ENCODE data around the gene RACGAP1.

RACGAP1 gene

DNA sequence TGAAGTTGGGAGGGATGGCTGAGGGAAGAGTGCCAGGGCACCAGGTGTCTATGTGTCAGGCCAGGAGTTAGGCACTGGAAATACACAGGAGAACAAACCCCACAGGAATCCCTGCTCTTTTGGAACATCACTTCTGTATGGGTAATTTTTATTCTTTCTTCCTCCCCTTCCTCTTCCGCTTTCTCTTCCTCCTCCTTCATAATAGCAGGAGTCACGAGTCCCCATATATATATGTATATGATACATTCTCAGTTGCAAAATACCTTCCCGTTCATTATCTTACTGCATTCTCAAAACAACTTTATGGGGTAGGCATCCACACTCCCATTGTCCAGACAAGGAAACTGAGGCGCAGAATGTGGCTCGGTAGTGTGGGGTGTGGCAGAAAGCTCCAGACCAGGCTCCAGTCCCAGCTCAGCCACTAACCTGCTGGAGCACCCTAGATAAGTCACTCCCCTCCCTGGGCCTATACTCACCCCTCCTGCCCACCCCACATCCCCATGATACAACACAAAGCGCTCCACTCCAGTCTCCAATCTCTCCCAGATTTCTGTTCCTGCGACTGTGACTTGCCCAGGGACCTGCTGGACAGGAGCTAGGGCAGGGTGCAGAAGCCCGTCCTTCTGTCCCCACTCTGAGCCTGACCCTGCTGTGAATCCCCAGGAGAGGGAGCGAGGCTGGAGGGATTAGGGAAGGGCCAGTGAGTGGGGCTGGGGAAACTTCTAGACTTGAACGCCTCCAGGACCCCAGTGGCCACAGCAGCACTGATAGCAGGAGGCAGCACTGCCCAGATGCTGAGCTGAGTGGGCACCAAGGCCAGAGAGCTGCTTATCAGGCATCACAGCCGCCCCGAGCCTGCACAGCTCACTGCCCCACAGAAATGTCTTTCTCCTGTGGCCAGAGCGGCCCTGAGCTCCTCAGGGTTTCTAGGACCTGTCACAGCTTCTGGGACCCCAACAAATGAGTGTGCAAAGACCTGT is 76.1 kb downstream of the RACGAP1 start:
- no peak overlapping the region for H3K4me3 ChIP-seq (ENCODE audit: low read depth, low read length)
- TF ChIP-seq, protein P1, sequence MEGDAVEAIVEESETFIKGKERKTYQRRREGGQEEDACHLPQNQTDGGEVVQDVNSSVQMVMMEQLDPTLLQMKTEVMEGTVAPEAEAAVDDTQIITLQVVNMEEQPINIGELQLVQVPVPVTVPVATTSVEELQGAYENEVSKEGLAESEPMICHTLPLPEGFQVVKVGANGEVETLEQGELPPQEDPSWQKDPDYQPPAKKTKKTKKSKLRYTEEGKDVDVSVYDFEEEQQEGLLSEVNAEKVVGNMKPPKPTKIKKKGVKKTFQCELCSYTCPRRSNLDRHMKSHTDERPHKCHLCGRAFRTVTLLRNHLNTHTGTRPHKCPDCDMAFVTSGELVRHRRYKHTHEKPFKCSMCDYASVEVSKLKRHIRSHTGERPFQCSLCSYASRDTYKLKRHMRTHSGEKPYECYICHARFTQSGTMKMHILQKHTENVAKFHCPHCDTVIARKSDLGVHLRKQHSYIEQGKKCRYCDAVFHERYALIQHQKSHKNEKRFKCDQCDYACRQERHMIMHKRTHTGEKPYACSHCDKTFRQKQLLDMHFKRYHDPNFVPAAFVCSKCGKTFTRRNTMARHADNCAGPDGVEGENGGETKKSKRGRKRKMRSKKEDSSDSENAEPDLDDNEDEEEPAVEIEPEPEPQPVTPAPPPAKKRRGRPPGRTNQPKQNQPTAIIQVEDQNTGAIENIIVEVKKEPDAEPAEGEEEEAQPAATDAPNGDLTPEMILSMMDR (IDR thresholded peaks at IDR 0.05; ENCODE audit: low read depth, low read length) = no peak

DNA sequence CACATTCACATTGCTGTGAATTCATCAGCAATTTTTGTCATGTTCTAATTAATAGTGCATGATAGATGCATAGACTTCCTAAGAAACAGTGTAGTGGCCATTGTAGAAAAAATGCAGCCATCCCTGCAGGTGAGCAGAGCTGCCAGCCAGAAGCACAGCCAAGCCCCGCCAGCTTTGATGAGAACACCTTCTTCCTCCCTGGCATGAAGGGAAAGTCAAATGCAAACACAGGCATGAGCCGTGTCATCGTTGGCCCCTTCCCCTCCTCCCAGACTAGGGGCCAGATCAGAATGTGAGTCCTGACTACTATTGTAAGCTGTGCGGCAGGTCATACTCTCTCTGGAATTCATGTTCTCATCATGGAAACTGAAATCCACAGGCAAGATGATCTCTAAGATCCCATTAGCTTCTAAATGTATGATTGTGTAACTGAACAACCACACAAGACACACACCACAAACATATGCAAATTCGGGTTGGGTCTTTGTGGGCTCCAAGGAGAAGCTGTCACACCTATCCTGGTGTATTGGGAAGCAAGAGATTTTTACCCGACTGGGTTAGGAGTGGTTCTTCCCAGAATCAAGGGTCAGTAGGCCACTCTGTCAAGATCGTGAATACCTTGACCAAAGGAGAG is 77.6 kb downstream of the RACGAP1 start:
- no peak for DNase-seq (ENCODE audit: low read depth, low spot score)
- no peak overlapping the region for H3K4me3 ChIP-seq (ENCODE audit: low read depth, low read length)
- TF ChIP-seq, protein P1 (IDR thresholded peaks at IDR 0.05; ENCODE audit: low read depth, low read length) = no peak
- in situ Hi-C loops (cut with HindIII; ENCODE audit: low sequenced_read_pairs) = no loop called here

More for the DNA sequence above, 76.1 kb downstream of the RACGAP1 start:
- no peak for DNase-seq (ENCODE audit: low read depth, low spot score)
- in situ Hi-C loops (cut with HindIII; ENCODE audit: low sequenced_read_pairs) = no loop called here

DNA sequence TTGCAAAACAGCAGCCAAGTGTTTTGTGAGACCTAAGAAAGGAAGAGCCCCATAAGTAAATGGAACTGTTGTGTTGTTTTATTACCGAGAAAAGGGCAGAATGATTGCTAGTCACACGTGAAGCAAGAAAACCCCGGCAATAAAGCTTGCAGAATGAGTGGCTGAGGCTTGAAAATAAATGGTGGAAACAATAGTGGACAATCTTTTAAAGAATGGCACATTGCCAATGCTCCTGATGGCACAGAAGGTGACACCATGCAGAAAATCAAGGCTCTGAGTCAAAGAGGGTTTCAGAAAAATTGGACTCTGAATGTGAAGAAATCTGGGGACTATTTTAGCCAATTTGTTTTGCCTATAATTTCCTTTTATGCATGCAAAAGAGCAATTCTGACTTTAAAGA is 78.8 kb downstream of the RACGAP1 start:
- no peak for DNase-seq (ENCODE audit: low read depth, low spot score)
- TF ChIP-seq, protein P1 (IDR thresholded peaks at IDR 0.05; ENCODE audit: low read depth, low read length) = no peak
- no peak overlapping the region for H3K4me3 ChIP-seq (ENCODE audit: low read depth, low read length)
- in situ Hi-C loops (cut with HindIII; ENCODE audit: low sequenced_read_pairs) = no loop called here

DNA sequence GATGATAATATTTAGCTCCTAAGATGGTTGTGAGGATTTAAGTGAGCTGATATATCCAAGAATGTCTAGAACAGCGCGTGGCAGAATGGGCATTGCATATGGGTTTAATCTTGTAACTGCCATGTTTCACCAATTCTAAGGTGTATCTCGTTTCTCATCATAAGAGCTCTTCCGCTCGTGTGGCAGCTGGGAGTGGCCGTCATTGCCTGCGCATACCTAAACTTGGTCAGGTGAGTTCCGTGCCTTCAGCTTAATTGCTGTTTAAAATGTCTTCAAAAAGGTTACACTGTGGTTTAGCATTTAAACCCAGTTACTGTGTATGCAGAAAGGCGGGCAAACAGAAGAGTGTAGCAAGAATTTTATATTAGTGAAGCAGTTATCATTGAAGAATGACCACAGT is 79.2 kb downstream of the RACGAP1 start:
- H3K4me3 ChIP-seq (ENCODE audit: low read depth, low read length) = no peak overlapping the region
- TF ChIP-seq, protein P1 (IDR thresholded peaks at IDR 0.05; ENCODE audit: low read depth, low read length) = no peak
- DNase-seq (ENCODE audit: low read depth, low spot score) = no peak
- in situ Hi-C loops (cut with HindIII; ENCODE audit: low sequenced_read_pairs) = no loop called here

DNA sequence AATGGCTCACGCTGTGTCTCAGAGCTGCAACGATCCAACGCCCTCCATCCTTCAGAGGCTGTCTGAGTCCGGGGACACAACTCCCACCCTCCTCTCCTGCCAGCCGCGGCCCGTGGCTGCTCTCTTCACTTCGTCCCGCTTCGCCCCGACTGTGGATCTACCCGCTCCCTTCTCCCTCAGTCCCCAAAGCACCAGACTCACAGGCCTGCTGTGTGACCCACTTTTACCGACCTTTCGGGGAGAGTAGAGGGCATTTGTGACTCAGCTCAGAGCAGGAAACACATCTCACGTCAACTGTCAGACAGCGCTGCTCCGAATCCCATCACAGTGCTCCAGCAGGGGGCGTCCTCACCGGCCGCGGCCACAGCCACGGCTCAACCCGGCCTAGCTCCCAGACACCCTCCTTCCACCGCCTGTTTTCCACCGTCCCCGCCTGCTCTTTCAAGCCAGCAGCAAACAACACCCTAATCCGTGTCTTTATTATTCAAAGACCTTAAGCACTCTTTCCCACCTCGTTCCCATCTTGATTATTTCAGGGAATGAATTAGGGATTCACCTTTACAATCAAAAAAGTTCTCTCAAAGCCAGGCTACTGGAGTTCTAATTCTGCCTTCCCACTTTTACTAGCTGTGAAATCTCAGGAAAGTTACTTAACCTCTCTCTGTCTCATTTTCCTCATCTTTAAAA is 79.8 kb downstream of the RACGAP1 start:
- DNase-seq (ENCODE audit: low read depth, low spot score) = peak; percentile 71
- H3K4me3 ChIP-seq (ENCODE audit: low read depth, low read length) = peak overlapping the region; percentile 18
- TF ChIP-seq, protein P1 (IDR thresholded peaks at IDR 0.05; ENCODE audit: low read depth, low read length) = peak; percentile 97
- in situ Hi-C loops (cut with HindIII; ENCODE audit: low sequenced_read_pairs) = no loop called here

DNA sequence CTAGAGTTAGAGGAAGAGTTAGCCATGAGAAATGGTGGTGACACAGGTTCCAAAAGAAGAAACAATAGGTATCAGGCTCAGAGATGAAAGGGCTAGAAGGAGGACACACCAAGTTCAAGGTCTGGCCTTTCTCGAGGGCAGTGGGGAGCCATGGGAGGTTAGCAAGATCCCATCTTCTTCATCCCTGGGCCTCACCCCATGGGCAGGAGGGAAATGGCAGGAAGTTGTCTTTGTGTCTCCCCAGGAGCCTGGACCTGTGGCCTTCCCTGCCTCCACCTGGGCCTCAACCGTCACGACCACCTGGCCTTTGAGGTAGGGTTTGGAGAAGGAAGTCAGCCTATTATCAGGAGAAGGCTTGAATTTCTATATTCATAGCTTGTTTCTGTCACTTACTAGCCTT is 80.6 kb downstream of the RACGAP1 start:
- no peak overlapping the region for H3K4me3 ChIP-seq (ENCODE audit: low read depth, low read length)
- in situ Hi-C loops (cut with HindIII; ENCODE audit: low sequenced_read_pairs) = no loop called here
- DNase-seq (ENCODE audit: low read depth, low spot score) = no peak
- TF ChIP-seq, protein P1 (IDR thresholded peaks at IDR 0.05; ENCODE audit: low read depth, low read length) = no peak
